HEK293 (cell line): ENCODE data around the gene UBE2D2.
A peak's percentile ranks its signal among the peaks of the same experiment; 100 is the strongest.

Experiments used
- CTCF ChIA-PET: fragments of 350-600 bp; formaldehyde crosslinking; extraction: SDS; loops from one replicate; lab custom pipeline; 2021; ENCODE audit warnings: antibody characterized with exemption; lab: Yijun Ruan, JAX
- POLR2A ChIA-PET: fragments of 300-600 bp; formaldehyde crosslinking; extraction: SDS; loops from one replicate; lab custom pipeline; 2020; ENCODE audit warnings: antibody characterized with exemption, inconsistent platforms; lab: Yijun Ruan, JAX
- H3K27ac ChIP-seq: fragments of 200-500 bp; sonication (Bioruptor generic); 2 replicates; pipeline ENCODE4 v1.5.1; 2014; ENCODE audit warnings: low read depth, low read length, control low read depth, inconsistent platforms; ENCODE audit errors: extremely low read depth
- H3K36me3 ChIP-seq, 2 experiments: fragments of 200-500 bp in 1 of 2; sonication (Bioruptor generic) in 1 of 2; 1 replicate in 1 of 2; 2 replicates in 1 of 2; pipeline ENCODE4 v1.5.1; 2014 to 2017; ENCODE audit warnings: inconsistent platforms in 2 of 2, low read length in 2 of 2; ENCODE audit not compliant: control insufficient read depth in 2 of 2, insufficient read depth in 1 of 2
- H3K4me1 ChIP-seq: fragments of 200-500 bp; sonication (Bioruptor generic); 2 replicates; pipeline ENCODE4 v1.5.1; 2014; ENCODE audit warnings: mild to moderate bottlenecking, low read length, inconsistent platforms; ENCODE audit not compliant: control insufficient read depth, insufficient read depth
- H3K4me3 ChIP-seq: 2 replicates; pipeline ENCODE4 v1.5.1; 2011; ENCODE audit warnings: low read depth, mild to moderate bottlenecking, control low read depth, low read length, moderate library complexity
- H3K9me3 ChIP-seq: fragments of 200-500 bp; sonication (Bioruptor generic); 2 replicates; pipeline ENCODE4 v1.5.1; 2014; ENCODE audit warnings: low read depth, low read length, inconsistent platforms; ENCODE audit not compliant: control insufficient read depth, insufficient read depth
- GLIS2 ChIP-seq: fragments of 450-650 bp; formaldehyde crosslinking; IDR thresholded peaks from 2 replicates; pipeline ENCODE4 v1.5.1; 2016; ENCODE audit warnings: missing biosample characterization, missing genetic modification characterization
- HOXA7 ChIP-seq: sonication (generic); formaldehyde crosslinking; IDR thresholded peaks from 2 replicates; pipeline ENCODE4 v1.8.1; 2022; ENCODE audit warnings: missing genetic modification reagents, borderline replicate concordance
- MEIS1 ChIP-seq: sonication (generic); formaldehyde crosslinking; IDR thresholded peaks from 2 replicates; pipeline ENCODE4 v1.8.1; 2022; ENCODE audit warnings: missing genetic modification reagents, mild to moderate bottlenecking, borderline replicate concordance
- ZBTB20 ChIP-seq: fragments of 450-650 bp; formaldehyde crosslinking; IDR thresholded peaks from 2 replicates; pipeline ENCODE4 v1.5.1; 2016; ENCODE audit warnings: missing biosample characterization, missing genetic modification characterization
- ZBTB21 ChIP-seq: fragments of 450-650 bp; formaldehyde crosslinking; IDR thresholded peaks from 2 replicates; pipeline ENCODE4 v1.5.1; 2017; ENCODE audit warnings: missing biosample characterization, missing genetic modification characterization
- ZNF112 ChIP-seq: fragments of 450-650 bp; formaldehyde crosslinking; IDR thresholded peaks from 2 replicates; pipeline ENCODE4 v1.5.0; 2017; ENCODE audit warnings: missing biosample characterization, missing genetic modification characterization
- ZNF157 ChIP-seq: fragments of 450-650 bp; formaldehyde crosslinking; IDR thresholded peaks from 2 replicates; pipeline ENCODE4 v1.5.1; 2016; ENCODE audit warnings: missing biosample characterization, missing genetic modification characterization
- ZNF174 ChIP-seq: fragments of 450-650 bp; formaldehyde crosslinking; IDR thresholded peaks from 2 replicates; pipeline ENCODE4 v1.5.0; 2017; ENCODE audit warnings: missing biosample characterization, mild to moderate bottlenecking, missing genetic modification characterization
- ZNF175 ChIP-seq: fragments of 450-650 bp; formaldehyde crosslinking; IDR thresholded peaks from 2 replicates; pipeline ENCODE4 v1.5.1; 2016; ENCODE audit warnings: missing biosample characterization, missing genetic modification characterization
- ZNF311 ChIP-seq: fragments of 450-650 bp; formaldehyde crosslinking; IDR thresholded peaks from 2 replicates; pipeline ENCODE4 v1.5.1; 2017; ENCODE audit warnings: missing biosample characterization, missing genetic modification characterization, borderline replicate concordance
- ZNF335 ChIP-seq: fragments of 450-650 bp; formaldehyde crosslinking; conservative IDR thresholded peaks from 2 replicates; pipeline ENCODE4 v1.5.1; 2016; ENCODE audit warnings: missing biosample characterization, missing genetic modification characterization
- ZNF37A ChIP-seq: fragments of 450-650 bp; IDR thresholded peaks from 2 replicates; pipeline ENCODE4 v1.5.1; 2018; ENCODE audit warnings: missing biosample characterization, missing genetic modification characterization
- ZNF416 ChIP-seq: fragments of 450-650 bp; formaldehyde crosslinking; IDR thresholded peaks from 2 replicates; pipeline ENCODE4 v1.5.1; 2016; ENCODE audit warnings: missing biosample characterization, missing genetic modification characterization
- ZNF521 ChIP-seq: fragments of 450-650 bp; formaldehyde crosslinking; IDR thresholded peaks from 2 replicates; pipeline ENCODE4 v1.5.1; 2017; ENCODE audit warnings: missing biosample characterization, mild to moderate bottlenecking, missing genetic modification characterization
- ZNF544 ChIP-seq: fragments of 450-650 bp; formaldehyde crosslinking; IDR thresholded peaks from 2 replicates; pipeline ENCODE4 v1.5.0; 2017; ENCODE audit warnings: missing biosample characterization, missing genetic modification characterization
- ZNF600 ChIP-seq: fragments of 450-650 bp; formaldehyde crosslinking; IDR thresholded peaks from 2 replicates; pipeline ENCODE4 v1.5.1; 2016; ENCODE audit warnings: missing biosample characterization, missing genetic modification characterization
- TF ChIP-seq, protein P1 (sequence below): fragments of 450-650 bp; formaldehyde crosslinking; IDR thresholded peaks from 2 replicates; pipeline ENCODE4 v1.5.1; 2016; ENCODE audit warnings: missing biosample characterization, missing genetic modification characterization
- TF ChIP-seq, protein P2 (sequence below): fragments of 450-650 bp; formaldehyde crosslinking; IDR thresholded peaks from 2 replicates; pipeline ENCODE4 v1.5.1; 2016; ENCODE audit warnings: missing biosample characterization, missing genetic modification characterization
- TF ChIP-seq, protein P3 (sequence below): fragments of 450-650 bp; formaldehyde crosslinking; IDR thresholded peaks from 2 replicates; pipeline ENCODE4 v1.5.0; 2017; ENCODE audit warnings: missing biosample characterization, missing genetic modification characterization, borderline replicate concordance
- TF ChIP-seq, protein P4 (sequence below): fragments of 450-650 bp; formaldehyde crosslinking; IDR thresholded peaks from 2 replicates; pipeline ENCODE4 v1.5.1; 2017; ENCODE audit warnings: missing biosample characterization, missing genetic modification characterization

UBE2D2 gene

DNA sequence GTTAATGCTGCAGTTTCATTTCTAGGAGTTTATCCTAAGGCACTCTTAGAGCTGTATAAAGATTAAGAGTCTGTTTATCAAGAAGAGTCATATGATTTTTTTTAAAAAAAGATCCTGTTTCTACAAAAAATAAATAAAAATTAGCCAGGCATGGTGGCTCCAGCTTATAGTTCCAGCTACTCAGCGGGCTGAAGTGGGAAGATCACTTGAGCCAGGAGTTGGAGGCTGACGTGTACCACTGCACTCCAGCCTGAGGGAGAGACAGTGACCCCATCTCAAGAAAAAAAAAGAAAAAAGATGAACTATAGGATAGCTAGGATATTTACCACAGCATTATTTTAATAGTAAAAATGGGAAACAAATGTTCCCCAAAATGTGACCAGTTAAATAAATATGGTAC, 3.3 kb upstream of the UBE2D2 start:
- H3K4me3 ChIP-seq, result no peak overlapping the region
- ChIA-PET CTCF (no interaction called here), POLR2A (no interaction called here)
- H3K4me1 ChIP-seq, result no peaks in the 10 kb centered on the region
- TF ChIP-seq ZNF544 (no peak), ZBTB20 (tag by site-specific recombination) (no peak), MEIS1 (CRISPR knock-in tag) (no peak), ZNF600 (tag by site-specific recombination) (no peak), ZNF521 (tag by site-specific recombination) (no peak)
- TF ChIP-seq, protein P1, sequence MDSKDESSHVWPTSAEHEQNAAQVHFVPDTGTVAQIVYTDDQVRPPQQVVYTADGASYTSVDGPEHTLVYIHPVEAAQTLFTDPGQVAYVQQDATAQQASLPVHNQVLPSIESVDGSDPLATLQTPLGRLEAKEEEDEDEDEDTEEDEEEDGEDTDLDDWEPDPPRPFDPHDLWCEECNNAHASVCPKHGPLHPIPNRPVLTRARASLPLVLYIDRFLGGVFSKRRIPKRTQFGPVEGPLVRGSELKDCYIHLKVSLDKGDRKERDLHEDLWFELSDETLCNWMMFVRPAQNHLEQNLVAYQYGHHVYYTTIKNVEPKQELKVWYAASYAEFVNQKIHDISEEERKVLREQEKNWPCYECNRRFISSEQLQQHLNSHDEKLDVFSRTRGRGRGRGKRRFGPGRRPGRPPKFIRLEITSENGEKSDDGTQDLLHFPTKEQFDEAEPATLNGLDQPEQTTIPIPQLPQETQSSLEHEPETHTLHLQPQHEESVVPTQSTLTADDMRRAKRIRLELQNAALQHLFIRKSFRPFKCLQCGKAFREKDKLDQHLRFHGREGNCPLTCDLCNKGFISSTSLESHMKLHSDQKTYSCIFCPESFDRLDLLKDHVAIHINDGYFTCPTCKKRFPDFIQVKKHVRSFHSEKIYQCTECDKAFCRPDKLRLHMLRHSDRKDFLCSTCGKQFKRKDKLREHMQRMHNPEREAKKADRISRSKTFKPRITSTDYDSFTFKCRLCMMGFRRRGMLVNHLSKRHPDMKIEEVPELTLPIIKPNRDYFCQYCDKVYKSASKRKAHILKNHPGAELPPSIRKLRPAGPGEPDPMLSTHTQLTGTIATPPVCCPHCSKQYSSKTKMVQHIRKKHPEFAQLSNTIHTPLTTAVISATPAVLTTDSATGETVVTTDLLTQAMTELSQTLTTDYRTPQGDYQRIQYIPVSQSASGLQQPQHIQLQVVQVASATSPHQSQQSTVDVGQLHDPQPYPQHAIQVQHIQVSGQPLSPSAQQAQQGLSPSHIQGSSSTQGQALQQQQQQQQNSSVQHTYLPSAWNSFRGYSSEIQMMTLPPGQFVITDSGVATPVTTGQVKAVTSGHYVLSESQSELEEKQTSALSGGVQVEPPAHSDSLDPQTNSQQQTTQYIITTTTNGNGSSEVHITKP (tag by site-specific recombination), result peak; percentile 37
- H3K36me3 ChIP-seq, result peaks cover 0 to 3% of the 10 kb centered on the region in 2 experiments; a peak in 1 of 3 replicates
- H3K27ac ChIP-seq, result no peak overlapping the region
- no peaks in the 10 kb centered on the region for H3K9me3 ChIP-seq

DNA sequence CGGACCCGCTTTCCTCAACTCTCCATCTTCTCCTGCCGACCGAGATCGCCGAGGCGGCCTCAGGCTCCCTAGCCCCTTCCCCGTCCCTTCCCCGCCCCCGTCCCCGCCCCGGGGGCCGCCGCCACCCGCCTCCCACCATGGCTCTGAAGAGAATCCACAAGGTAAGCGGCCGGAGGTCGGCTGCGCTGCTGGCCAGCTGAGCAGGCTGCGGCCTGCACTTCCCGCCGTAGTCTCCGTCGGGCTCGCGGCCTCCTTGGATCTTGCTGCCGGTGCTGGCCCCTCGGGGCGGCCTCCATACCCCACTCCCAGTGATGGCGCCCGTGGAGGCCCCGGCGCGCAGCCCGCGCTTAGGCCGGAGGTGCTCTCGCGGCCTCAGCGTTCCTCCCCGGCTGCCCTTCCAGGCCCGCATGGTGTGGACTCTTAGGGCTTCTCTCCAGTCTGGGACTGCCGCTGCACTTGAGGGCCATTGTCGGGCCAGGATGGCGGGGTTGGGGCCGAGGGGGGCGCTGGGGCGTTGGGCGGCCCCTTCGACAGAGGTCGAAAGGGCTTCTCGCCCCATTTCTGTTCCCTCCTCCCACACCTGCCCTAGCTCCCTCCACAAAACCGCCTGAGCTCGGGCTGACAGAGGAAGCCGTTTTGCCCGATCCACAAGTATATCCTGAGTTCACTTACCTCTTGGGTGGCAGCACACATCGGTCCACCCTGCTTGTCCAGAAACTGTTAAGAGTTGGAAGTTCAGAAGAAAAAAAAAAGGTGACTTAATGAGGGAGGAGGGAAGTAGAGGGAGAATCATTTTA, 714 bp downstream of the UBE2D2 start:
- H3K9me3 ChIP-seq, result no peaks in the 10 kb centered on the region
- POLR2A ChIA-PET, result interaction anchor here (0.6 to 2.3 kb wide), 18 partner anchors 8 to 1210 kb away, joined by 3 to 22 read pairs (median 4); partner anchors contain the start of genes CXXC5, DNAJC18, PAIP2 and STING1
- peaks cover 23 to 40% of the 10 kb centered on the region in 2 experiments; a peak in 2 of 3 replicates for H3K36me3 ChIP-seq
- peak overlapping the region; percentile 95 for H3K4me3 ChIP-seq
- CTCF ChIA-PET, result interaction anchor here (0.7 to 2.3 kb wide), 4 partner anchors 9 to 204 kb away, joined by 3 to 18 read pairs (median 4); no protein-coding TSS in a partner anchor
- peak overlapping the region; percentile 96 for H3K27ac ChIP-seq
- H3K4me1 ChIP-seq, result peaks cover 10% of the 10 kb centered on the region; the same call in 1 of the 2 replicates
- TF ChIP-seq ZNF335 (tag by site-specific recombination), result peak; percentile 54
- no peak for TF ChIP-seq ZNF311 (tag by site-specific recombination)
- no peak for TF ChIP-seq HOXA7 (CRISPR knock-in tag)
- 0 out of 2 replicates have a peak, but pooled peaks have one; percentile 20 for TF ChIP-seq ZNF600 (tag by site-specific recombination)
- TF ChIP-seq, protein P2, sequence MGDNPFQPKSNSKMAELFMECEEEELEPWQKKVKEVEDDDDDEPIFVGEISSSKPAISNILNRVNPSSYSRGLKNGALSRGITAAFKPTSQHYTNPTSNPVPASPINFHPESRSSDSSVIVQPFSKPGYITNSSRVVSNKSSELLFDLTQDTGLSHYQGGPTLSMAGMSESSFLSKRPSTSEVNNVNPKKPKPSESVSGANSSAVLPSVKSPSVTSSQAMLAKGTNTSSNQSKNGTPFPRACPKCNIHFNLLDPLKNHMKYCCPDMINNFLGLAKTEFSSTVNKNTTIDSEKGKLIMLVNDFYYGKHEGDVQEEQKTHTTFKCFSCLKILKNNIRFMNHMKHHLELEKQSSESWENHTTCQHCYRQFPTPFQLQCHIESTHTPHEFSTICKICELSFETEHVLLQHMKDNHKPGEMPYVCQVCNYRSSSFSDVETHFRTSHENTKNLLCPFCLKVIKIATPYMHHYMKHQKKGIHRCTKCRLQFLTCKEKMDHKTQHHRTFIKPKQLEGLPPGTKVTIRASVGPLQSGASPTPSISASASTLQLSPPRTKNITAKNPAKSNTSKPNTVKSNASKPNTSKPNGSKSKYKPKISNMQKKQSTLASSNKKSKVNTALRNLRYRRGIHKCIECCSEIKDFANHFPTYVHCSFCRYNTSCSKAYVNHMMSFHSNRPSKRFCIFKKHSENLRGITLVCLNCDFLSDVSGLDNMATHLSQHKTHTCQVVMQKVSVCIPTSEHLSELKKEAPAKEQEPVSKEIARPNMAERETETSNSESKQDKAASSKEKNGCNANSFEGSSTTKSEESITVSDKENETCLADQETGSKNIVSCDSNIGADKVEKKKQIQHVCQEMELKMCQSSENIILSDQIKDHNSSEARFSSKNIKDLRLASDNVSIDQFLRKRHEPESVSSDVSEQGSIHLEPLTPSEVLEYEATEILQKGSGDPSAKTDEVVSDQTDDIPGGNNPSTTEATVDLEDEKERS (tag by site-specific recombination), result no peak
- TF ChIP-seq, protein P3, sequence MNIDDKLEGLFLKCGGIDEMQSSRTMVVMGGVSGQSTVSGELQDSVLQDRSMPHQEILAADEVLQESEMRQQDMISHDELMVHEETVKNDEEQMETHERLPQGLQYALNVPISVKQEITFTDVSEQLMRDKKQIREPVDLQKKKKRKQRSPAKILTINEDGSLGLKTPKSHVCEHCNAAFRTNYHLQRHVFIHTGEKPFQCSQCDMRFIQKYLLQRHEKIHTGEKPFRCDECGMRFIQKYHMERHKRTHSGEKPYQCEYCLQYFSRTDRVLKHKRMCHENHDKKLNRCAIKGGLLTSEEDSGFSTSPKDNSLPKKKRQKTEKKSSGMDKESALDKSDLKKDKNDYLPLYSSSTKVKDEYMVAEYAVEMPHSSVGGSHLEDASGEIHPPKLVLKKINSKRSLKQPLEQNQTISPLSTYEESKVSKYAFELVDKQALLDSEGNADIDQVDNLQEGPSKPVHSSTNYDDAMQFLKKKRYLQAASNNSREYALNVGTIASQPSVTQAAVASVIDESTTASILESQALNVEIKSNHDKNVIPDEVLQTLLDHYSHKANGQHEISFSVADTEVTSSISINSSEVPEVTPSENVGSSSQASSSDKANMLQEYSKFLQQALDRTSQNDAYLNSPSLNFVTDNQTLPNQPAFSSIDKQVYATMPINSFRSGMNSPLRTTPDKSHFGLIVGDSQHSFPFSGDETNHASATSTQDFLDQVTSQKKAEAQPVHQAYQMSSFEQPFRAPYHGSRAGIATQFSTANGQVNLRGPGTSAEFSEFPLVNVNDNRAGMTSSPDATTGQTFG (tag by site-specific recombination), result no peak
- TF ChIP-seq ZNF174, result no peak
- TF ChIP-seq ZNF112 (tag by site-specific recombination), result no peak
- no peak for TF ChIP-seq ZNF416 (tag by site-specific recombination)
- TF ChIP-seq ZNF175 (tag by site-specific recombination), result no peak
- TF ChIP-seq ZNF157 (tag by site-specific recombination), result no peak
- TF ChIP-seq ZBTB21 (tag by site-specific recombination), result no peak
- peak; percentile 91 for TF ChIP-seq GLIS2 (tag by site-specific recombination)
- TF ChIP-seq, protein P4, sequence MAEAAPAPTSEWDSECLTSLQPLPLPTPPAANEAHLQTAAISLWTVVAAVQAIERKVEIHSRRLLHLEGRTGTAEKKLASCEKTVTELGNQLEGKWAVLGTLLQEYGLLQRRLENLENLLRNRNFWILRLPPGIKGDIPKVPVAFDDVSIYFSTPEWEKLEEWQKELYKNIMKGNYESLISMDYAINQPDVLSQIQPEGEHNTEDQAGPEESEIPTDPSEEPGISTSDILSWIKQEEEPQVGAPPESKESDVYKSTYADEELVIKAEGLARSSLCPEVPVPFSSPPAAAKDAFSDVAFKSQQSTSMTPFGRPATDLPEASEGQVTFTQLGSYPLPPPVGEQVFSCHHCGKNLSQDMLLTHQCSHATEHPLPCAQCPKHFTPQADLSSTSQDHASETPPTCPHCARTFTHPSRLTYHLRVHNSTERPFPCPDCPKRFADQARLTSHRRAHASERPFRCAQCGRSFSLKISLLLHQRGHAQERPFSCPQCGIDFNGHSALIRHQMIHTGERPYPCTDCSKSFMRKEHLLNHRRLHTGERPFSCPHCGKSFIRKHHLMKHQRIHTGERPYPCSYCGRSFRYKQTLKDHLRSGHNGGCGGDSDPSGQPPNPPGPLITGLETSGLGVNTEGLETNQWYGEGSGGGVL (tag by site-specific recombination), result peak; percentile 37
- TF ChIP-seq ZNF37A (tag by site-specific recombination), result no peak
